Endothelial cell of umbilical vein (primary cell): ENCODE results near the gene CEACAM16. TPM values are rescaled to one million over a fixed set of nuclear protein-coding genes. Genes with fewer than 3 reads are reported as not detected.

ENCODE experiments used
- BruUV-seq: library from RNA; stranded (reverse); fragments of 400-500 nt; replicated peaks from 2 replicates; lab custom pipeline; 2021; lab: Mats Ljungman, UMichigan
- CTCF ChIA-PET: fragments of 300-600, 350-600 bp; sonication (Branson Sonifier 250); formaldehyde crosslinking; loops from one replicate; lab custom pipeline; 2021; ENCODE audit warnings: antibody characterized with exemption, inconsistent platforms; lab: Charles Lee
- POLR2A ChIA-PET: fragments of 300-600, 350-600 bp; sonication (Branson Sonifier 250); formaldehyde crosslinking; loops from one replicate; lab custom pipeline; 2021; ENCODE audit warnings: antibody characterized with exemption, inconsistent platforms; lab: Charles Lee
- DNase-seq: peaks from one replicate; pipeline ENCODE4 v3.0.0-alpha.2; 2011; ENCODE audit warnings: low read depth, low spot score
- FAIRE-seq: peaks from 2 replicates; lab custom pipeline; 2011; peaks lifted over from hg19 to GRCh38; lab: Jason Lieb, UNC
- H2AFZ ChIP-seq: 2 replicates; pipeline ENCODE4 v1.6.0; 2012; ENCODE audit warnings: low read depth, low read length, control low read depth, inconsistent platforms
- H3K27ac ChIP-seq: 2 replicates; pipeline ENCODE4 v1.5.1; 2011; ENCODE audit warnings: low read depth, mild to moderate bottlenecking, control low read depth, low read length, moderate library complexity; ENCODE audit not compliant: insufficient read depth
- H3K27me3 ChIP-seq, 2 experiments: 2 replicates each; pipeline versions ENCODE4 v1.6.0 to v1.6.1; 2011; ENCODE audit warnings: low read length in 2 of 2, mixed read lengths in 1 of 2; ENCODE audit not compliant: control insufficient read depth in 2 of 2, insufficient read depth in 2 of 2
- H3K36me3 ChIP-seq, 2 experiments: 2 replicates in 1 of 2; 3 replicates in 1 of 2; pipeline ENCODE4 v1.5.1; 2011; ENCODE audit warnings: low read length in 2 of 2, mild to moderate bottlenecking in 1 of 2, moderate library complexity in 1 of 2; ENCODE audit not compliant: control insufficient read depth in 2 of 2, insufficient read depth in 2 of 2; ENCODE audit errors: extremely low read depth in 1 of 2
- H3K4me1 ChIP-seq: 3 replicates; pipeline ENCODE4 v1.5.1; 2011; ENCODE audit warnings: mild to moderate bottlenecking, low read length; ENCODE audit not compliant: control insufficient read depth, insufficient read depth; ENCODE audit errors: extremely low read depth
- H3K4me2 ChIP-seq: 2 replicates; pipeline ENCODE4 v1.6.1; 2011; ENCODE audit warnings: low read length, control low read depth, mixed read lengths; ENCODE audit not compliant: insufficient read depth
- H3K4me3 ChIP-seq, 3 experiments: fragments of 200-600 bp in 1 of 3; sonication (generic), shearing (Covaris generic) in 1 of 3; replicated peaks in 1 of 3; 2 replicates each; pipeline ENCODE4 v1.5.1; 2011 to 2016; ENCODE audit warnings: control low read depth in 3 of 3, low read length in 3 of 3, mild to moderate bottlenecking in 2 of 3, inconsistent platforms in 1 of 3, low read depth in 1 of 3, moderate library complexity in 1 of 3; ENCODE audit not compliant: insufficient read depth in 1 of 3
- H3K79me2 ChIP-seq: 2 replicates; pipeline ENCODE4 v1.6.0; 2012; ENCODE audit warnings: low read length, inconsistent platforms; ENCODE audit not compliant: control insufficient read depth, insufficient read depth
- H3K9ac ChIP-seq: replicated peaks from 2 replicates; pipeline ENCODE3; 2011; ENCODE audit warnings: low read length, control low read depth; ENCODE audit not compliant: insufficient read depth; ENCODE audit errors: extremely low read depth
- H3K9me1 ChIP-seq: replicated peaks from 3 replicates; pipeline ENCODE4 v1.6.0; 2011; ENCODE audit warnings: mild to moderate bottlenecking, low read length; ENCODE audit not compliant: control insufficient read depth, insufficient read depth; ENCODE audit errors: extremely low read depth
- H3K9me3 ChIP-seq: replicated peaks from 2 replicates; pipeline ENCODE4 v1.5.1; 2012; ENCODE audit warnings: low read length, inconsistent platforms; ENCODE audit not compliant: control insufficient read depth, insufficient read depth
- H4K20me1 ChIP-seq: replicated peaks from 2 replicates; pipeline ENCODE3; 2011; ENCODE audit warnings: mild to moderate bottlenecking, low read length; ENCODE audit not compliant: control insufficient read depth, insufficient read depth; ENCODE audit errors: extremely low read depth
- EZH2 ChIP-seq: IDR thresholded peaks from 2 replicates; pipeline ENCODE4 v1.6.1; 2012; ENCODE audit warnings: borderline replicate concordance, low read depth, mild to moderate bottlenecking, moderate library complexity, low read length, inconsistent platforms; ENCODE audit not compliant: severe bottlenecking
- FOS ChIP-seq: IDR thresholded peaks from 2 replicates; pipeline ENCODE4 v1.6.1; 2011; ENCODE audit warnings: mild to moderate bottlenecking, low read length, moderate library complexity, borderline replicate concordance; ENCODE audit not compliant: insufficient read depth
- GATA2 ChIP-seq: IDR thresholded peaks from 2 replicates; pipeline ENCODE4 v1.7.0; 2011; ENCODE audit warnings: low read depth, mild to moderate bottlenecking, moderate library complexity, mixed read lengths, low read length; ENCODE audit not compliant: insufficient read length, insufficient read depth
- JUN ChIP-seq: IDR thresholded peaks from 2 replicates; pipeline ENCODE4 v1.6.1; 2011; ENCODE audit warnings: borderline replicate concordance, low read depth; ENCODE audit not compliant: insufficient read length, insufficient read depth
- MAX ChIP-seq: IDR thresholded peaks from 2 replicates; pipeline ENCODE4 v1.6.1; 2011; ENCODE audit not compliant: insufficient read depth, insufficient read length
- MYC ChIP-seq: IDR thresholded peaks from one replicate; pipeline ENCODE4 v1.6.1; 2011; ENCODE audit warnings: mild to moderate bottlenecking, low read depth, low read length
- POLR2A ChIP-seq: IDR thresholded peaks from 2 replicates; pipeline ENCODE4 v1.6.1; 2012; ENCODE audit warnings: low read depth, mild to moderate bottlenecking, control low read depth, low read length
- POLR2AphosphoS5 ChIP-seq: IDR thresholded peaks from 2 replicates; pipeline ENCODE4 v1.6.1; 2012; ENCODE audit warnings: low read depth, mild to moderate bottlenecking, control low read depth, low read length, moderate library complexity; ENCODE audit not compliant: insufficient read depth
- dilution Hi-C: fragments of 300-500 bp; cut with MboI; formaldehyde crosslinking; loops from one replicate; pipeline ENCODE4 v1.15.0; 2019; ENCODE audit warnings: low sequenced_read_pairs; ENCODE audit not compliant: extremely low pct_ligation_motif_present
- intact Hi-C: fragments of 100-400 bp; cut with micrococcal nuclease; formaldehyde crosslinking; loops from one replicate; pipeline ENCODE4 v1.10.0; 2022
- polyA plus RNA-seq, 4 experiments: library from polyadenylated mRNA; depleted of rRNA in 3 of 4; stranded (reverse) in 3 of 4; unstranded in 1 of 4; fragments of >200 nt; gene quantifications; 2 replicates each; pipeline versions ENCODE4 v1.2.1 to v1.2.3, GENCODE V29; 2011 to 2012; ENCODE audit warnings: missing spikeins in 1 of 4
- total RNA-seq: library from RNA; stranded (reverse); gene quantifications from 2 replicates; pipeline ENCODE4 v1.2.3, GENCODE V29; 2021
- TF ChIP-seq, protein P1 (sequence below), 2 donors: IDR thresholded peaks; 1 replicate in 1 of 2; 2 replicates in 1 of 2; pipeline ENCODE4 v1.5.1; 2011; ENCODE audit warnings: low read length in 2 of 2, mild to moderate bottlenecking in 2 of 2, moderate library complexity in 2 of 2, control low read depth in 1 of 2, inconsistent platforms in 1 of 2, low read depth in 1 of 2; ENCODE audit not compliant: insufficient read depth in 1 of 2; ENCODE audit errors: extremely low read depth in 1 of 2

The CEACAM16 gene
- total and polyA plus RNA-seq, 2 donors (not counting 3 experiments of a cell fraction or from before 2014, with no cell fraction given): not detected

DNA sequence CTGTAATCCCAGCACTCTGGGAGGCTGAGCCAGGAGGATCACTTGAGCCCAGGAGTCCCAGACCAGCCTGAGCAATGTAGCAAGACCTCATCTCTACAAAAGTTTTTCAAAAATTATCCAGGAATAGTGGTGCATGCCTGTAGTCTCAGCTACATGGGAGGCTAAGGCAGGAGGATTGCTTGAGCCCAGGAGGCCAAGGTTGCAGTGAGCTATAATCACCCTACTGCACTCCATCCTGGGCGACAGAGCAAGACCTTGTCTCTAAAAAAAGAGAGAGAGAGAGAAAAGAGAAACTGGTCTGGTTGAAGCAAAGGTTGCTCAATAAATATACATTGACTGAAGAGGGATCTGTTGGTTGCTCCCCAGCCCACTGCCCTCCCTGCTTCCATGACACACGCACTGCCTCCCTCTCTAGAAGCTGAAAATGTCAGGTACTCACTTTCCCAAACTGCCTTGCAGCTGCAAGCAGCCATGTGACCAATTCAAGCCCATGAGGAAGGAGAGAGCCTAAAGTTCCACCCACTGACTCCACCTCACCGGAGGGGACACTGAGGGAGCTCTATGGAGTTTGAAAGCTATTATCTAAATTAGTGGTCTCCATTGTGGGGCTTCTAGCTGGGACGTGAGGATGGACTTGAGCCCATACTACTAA, 14.0 kb downstream of the CEACAM16 start:
- no TSS peak for BruUV-seq
- H2AFZ ChIP-seq: no peak overlapping the region

More for the DNA sequence above, 14.0 kb downstream of the CEACAM16 start:
- H3K27me3 ChIP-seq: no peaks in the 10 kb centered on the region
- H3K79me2 ChIP-seq: peaks cover 10% of the 10 kb centered on the region
- no peaks in the 10 kb centered on the region for H4K20me1 ChIP-seq
- no peak for TF ChIP-seq POLR2AphosphoS5
- no peak for TF ChIP-seq EZH2
- TF ChIP-seq GATA2: no peak
- no peak for TF ChIP-seq MYC
- no peak for TF ChIP-seq POLR2A
- no peak for TF ChIP-seq JUN
- TF ChIP-seq FOS: no peak
- TF ChIP-seq, protein P1, sequence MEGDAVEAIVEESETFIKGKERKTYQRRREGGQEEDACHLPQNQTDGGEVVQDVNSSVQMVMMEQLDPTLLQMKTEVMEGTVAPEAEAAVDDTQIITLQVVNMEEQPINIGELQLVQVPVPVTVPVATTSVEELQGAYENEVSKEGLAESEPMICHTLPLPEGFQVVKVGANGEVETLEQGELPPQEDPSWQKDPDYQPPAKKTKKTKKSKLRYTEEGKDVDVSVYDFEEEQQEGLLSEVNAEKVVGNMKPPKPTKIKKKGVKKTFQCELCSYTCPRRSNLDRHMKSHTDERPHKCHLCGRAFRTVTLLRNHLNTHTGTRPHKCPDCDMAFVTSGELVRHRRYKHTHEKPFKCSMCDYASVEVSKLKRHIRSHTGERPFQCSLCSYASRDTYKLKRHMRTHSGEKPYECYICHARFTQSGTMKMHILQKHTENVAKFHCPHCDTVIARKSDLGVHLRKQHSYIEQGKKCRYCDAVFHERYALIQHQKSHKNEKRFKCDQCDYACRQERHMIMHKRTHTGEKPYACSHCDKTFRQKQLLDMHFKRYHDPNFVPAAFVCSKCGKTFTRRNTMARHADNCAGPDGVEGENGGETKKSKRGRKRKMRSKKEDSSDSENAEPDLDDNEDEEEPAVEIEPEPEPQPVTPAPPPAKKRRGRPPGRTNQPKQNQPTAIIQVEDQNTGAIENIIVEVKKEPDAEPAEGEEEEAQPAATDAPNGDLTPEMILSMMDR (IDR thresholded peaks at IDR 0.05; ENCODE audit: extremely low read depth in 1 of 2, insufficient read depth in 1 of 2, low read depth in 1 of 2, low read length in 2 of 2): no peak
- no peak for TF ChIP-seq MAX
- peaks cover 0 to 4% of the 10 kb centered on the region in 2 experiments for H3K36me3 ChIP-seq
- dilution Hi-C loops: no loop called here
- FAIRE-seq (no peak), DNase-seq (no peak)
- ChIA-PET POLR2A (no interaction called here), CTCF (interaction anchor here (0.6 to 3.2 kb wide), 7 partner anchors 10 to 106 kb away, joined by 3 to 21 read pairs (median 5); no protein-coding TSS in a partner anchor)
- no peak overlapping the region for H3K4me3 ChIP-seq
- no peak overlapping the region for H3K9ac ChIP-seq
- no peaks in the 10 kb centered on the region for H3K9me1 ChIP-seq
- peaks cover 2% of the 10 kb centered on the region for H3K9me3 ChIP-seq
- no peak overlapping the region for H3K27ac ChIP-seq
- peaks cover 12% of the 10 kb centered on the region for H3K4me1 ChIP-seq
- intact Hi-C loops: no loop called here
- no peak overlapping the region for H3K4me2 ChIP-seq
